Astrocyte of the cerebellum (primary cell): ENCODE data around the gene AKR1A1.
"Not testable (repeated sequence)": the region's sequence is repeated elsewhere in the genome, so short reads cannot be mapped to it uniquely, and the experiment has no call there.

ENCODE experiments used
- DNase-seq: peaks from one replicate; pipeline ENCODE4 v3.0.0-alpha.2; 2011; ENCODE audit warnings: low read depth
- H3K4me3 ChIP-seq: 2 replicates; pipeline ENCODE4 v1.5.1; 2011; ENCODE audit warnings: mild to moderate bottlenecking, low read depth, low read length, moderate library complexity
- in situ Hi-C: cut with HindIII; loops from 2 replicates; pipeline ENCODE4 v1.10.0; 2017; ENCODE audit warnings: low sequenced_read_pairs
- TF ChIP-seq, protein P1 (sequence below): IDR thresholded peaks from 2 replicates; pipeline ENCODE4 v1.5.1; 2012; ENCODE audit warnings: low read length, low read depth, moderate library complexity, mild to moderate bottlenecking; ENCODE audit errors: missing control alignments

The AKR1A1 gene

DNA sequence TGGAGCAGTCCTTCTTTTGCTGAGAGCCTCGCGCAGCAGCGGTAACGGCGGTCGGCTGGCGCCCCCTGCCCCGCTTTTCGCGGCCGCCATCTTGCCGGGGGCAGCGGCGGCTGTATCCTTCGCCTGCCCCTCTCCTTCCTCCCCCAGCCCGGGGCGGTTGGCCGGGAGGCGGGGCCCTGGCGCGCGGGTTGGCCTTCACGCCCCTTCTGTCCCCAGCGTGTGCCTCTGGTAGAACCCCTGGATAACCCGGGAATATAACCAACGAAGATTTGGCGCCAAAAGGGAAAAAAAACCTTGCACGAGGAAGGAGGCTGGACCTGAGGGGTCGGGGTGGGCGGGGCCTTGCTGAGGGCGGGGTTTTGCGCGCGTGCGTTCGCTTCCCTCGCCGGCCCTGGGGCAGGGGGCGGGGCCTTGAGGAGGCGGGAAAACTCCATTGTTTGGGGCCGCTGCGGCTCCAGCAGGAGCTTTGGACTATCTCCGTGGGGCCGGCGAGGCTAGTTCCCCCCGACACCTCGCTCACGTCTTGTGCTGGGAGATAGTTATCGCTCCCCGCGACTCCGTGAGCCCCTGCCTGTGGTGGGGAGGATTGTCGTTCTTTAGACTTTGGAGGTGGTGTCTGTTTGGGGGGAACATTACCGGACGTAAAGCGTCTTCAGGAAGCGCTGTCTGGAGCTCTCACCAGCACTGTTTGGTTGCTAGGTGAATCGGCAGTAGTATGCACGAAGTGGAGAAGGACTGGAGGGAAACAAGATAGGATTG, 33.9 kb downstream of the AKR1A1 start:
- in situ Hi-C loops: no loop called here
- TF ChIP-seq, protein P1, sequence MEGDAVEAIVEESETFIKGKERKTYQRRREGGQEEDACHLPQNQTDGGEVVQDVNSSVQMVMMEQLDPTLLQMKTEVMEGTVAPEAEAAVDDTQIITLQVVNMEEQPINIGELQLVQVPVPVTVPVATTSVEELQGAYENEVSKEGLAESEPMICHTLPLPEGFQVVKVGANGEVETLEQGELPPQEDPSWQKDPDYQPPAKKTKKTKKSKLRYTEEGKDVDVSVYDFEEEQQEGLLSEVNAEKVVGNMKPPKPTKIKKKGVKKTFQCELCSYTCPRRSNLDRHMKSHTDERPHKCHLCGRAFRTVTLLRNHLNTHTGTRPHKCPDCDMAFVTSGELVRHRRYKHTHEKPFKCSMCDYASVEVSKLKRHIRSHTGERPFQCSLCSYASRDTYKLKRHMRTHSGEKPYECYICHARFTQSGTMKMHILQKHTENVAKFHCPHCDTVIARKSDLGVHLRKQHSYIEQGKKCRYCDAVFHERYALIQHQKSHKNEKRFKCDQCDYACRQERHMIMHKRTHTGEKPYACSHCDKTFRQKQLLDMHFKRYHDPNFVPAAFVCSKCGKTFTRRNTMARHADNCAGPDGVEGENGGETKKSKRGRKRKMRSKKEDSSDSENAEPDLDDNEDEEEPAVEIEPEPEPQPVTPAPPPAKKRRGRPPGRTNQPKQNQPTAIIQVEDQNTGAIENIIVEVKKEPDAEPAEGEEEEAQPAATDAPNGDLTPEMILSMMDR: peak; percentile 6
- peak; percentile 72 for DNase-seq
- H3K4me3 ChIP-seq: peak overlapping the region; percentile 95

DNA sequence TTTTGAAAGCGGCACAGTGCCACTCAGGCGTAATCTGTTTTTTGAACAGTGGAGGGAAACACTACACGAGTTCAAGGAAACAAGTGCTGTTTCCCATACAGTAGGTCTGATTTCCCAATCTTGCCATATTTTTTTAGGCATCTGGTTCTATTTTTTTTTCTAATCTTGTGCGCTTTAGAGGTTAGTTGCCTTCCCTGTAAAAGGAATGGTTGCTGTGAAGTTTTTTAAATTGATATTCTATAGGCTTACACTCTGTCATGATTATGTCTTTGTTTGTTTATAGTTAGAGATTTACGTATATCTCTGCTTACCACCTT, 34.4 kb downstream of the AKR1A1 start:
- peak overlapping the region; percentile 95 for H3K4me3 ChIP-seq
- TF ChIP-seq, protein P1: no peak
- in situ Hi-C loops: no loop called here
- DNase-seq: no peak

DNA sequence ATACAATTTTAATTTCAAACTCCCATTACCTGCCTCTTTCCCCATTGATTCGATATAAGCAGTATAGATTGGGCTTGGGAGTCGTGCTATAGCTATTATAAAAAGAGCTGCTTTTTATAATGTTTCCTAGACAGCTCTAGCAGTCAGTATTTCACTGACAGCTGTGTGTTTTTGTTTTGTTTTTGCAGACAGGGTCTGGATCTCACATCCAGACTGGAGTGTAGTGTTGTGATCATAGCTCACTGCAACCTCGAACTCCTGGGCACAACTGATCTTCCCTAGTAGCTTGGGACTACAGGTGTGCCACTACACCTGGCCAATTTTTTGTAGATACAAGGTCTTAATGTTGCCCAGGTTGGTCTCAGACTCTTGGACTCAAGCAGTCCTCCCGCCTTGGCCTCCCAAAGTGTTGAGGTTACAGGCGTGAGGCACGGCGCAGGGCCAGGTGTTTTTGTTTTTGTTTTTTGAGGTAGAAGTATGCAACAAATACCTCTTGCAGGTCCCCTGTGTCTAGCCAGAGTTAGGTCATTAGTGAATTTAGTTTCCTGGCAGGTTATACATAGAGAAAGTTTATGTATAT, 35.0 kb downstream of the AKR1A1 start:
- H3K4me3 ChIP-seq: peak overlapping the region; percentile 95
- TF ChIP-seq, protein P1: no peak
- no peak for DNase-seq
- in situ Hi-C loops: no loop called here

DNA sequence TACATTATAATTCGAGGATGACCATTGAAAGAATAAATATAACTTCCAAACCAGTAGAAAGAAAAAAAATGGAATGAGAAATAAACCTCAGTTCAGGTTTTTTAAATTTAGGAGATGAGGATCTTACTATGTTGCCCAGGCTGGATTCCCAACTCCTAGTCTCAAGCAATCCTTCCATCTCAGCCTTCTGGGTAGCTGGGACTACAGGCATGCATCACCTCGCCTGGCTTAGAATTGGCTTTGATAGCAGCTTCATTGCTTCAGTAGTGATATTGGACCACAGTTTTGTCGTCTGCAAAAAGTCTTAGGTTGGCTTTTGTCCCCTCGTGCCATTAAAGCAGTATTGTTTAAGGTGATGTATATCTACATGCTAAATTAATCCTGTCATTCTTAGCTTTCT, 36.1 kb downstream of the AKR1A1 start:
- in situ Hi-C loops: no loop called here
- no peak for DNase-seq
- H3K4me3 ChIP-seq: no peak overlapping the region
- TF ChIP-seq, protein P1: no peak

DNA sequence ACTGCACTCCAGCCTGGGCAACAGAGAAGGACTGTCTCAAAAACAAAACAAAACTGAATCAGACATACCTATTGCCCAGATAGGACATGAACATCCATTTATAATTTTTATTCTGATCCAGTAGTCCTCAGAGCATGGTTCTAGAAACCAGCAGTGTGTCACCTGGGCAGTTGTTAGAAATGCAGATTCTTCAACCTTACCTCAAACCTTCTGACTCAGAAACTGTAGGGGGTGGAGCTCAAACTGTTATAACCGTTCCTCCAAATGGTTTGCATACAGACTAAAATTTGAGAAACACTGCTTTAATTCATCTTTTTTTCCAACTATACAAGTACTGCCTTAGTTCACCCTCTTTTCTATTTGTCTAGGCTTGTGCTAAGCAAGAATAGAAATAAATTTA, 39.2 kb downstream of the AKR1A1 start:
- no peak overlapping the region for H3K4me3 ChIP-seq
- TF ChIP-seq, protein P1: no peak
- DNase-seq: no peak
- in situ Hi-C loops: no loop called here

DNA sequence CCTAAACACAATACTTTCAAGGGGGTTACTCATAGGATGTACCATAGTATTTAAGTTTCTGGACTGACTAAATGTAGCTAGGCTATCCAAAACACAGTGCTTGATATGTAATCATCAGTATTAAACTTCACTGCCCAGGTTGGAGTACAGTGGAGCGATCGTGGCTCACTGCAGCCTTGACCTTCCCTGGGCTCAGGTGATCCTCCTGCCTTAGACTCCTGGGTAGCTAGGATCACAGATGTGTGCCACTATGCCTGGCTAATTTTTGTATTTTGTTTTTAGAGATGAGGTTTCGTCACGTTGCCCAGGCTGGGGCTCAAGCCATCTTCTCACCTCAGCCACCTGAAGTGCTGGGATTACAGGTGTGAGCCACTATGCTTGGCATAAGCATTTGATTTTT, 43.8 kb downstream of the AKR1A1 start:
- TF ChIP-seq, protein P1: no peak
- in situ Hi-C loops: no loop called here
- H3K4me3 ChIP-seq: no peak overlapping the region
- DNase-seq: no peak

DNA sequence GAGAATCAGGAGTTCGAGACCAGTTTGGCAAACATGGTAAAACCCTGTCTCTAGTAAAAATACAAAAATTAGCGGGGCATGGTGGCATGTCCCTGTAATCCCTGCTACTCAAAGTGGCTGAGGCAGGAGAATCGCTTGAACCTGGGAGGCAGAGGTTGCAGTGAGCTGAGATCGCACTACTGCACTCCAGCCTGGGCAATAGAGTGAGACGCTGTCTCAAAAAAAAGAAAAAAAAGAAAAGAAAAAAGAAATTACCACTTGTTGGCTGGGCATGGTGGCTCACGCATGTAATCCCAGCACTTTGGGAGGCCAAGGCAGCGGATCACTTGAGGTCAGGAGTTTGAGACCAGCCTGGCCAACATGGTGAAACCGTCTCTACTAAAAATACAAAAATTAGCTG, 46.1 kb downstream of the AKR1A1 start:
- H3K4me3 ChIP-seq, in situ Hi-C loops, DNase-seq: not testable (repeated sequence)
